Left ventricle myocardium inferior (tissue), 1 donor: ENCODE data around the gene RAB8A. TPM values are rescaled to one million over a fixed set of nuclear protein-coding genes. Genes with fewer than 3 reads are reported as not detected.
"Not testable (repeated sequence)": the region's sequence is repeated elsewhere in the genome, so short reads cannot be mapped to it uniquely, and the experiment has no call there.

Experiments
- DNase-seq: peaks from one replicate; pipeline ENCODE4 v3.0.0-alpha.2; 2020
- H3K27ac ChIP-seq: fragments of 200-600 bp; replicated peaks from 2 replicates; pipeline ENCODE4 v1.8.0; 2021
- H3K27me3 ChIP-seq: fragments of 200-600 bp; 2 replicates; pipeline ENCODE4 v1.8.0; 2021; ENCODE audit warnings: low read depth
- H3K36me3 ChIP-seq: fragments of 200-600 bp; 2 replicates; pipeline ENCODE4 v1.8.0; 2021
- H3K4me1 ChIP-seq: fragments of 200-600 bp; 2 replicates; pipeline ENCODE4 v1.8.0; 2021
- H3K4me3 ChIP-seq: fragments of 200-600 bp; 2 replicates; pipeline ENCODE4 v1.8.0; 2021; ENCODE audit warnings: mild to moderate bottlenecking, moderate library complexity
- H3K9me3 ChIP-seq: fragments of 200-600 bp; replicated peaks from 2 replicates; pipeline ENCODE4 v1.8.0; 2021
- intact Hi-C: fragments of 100-400 bp; cut with micrococcal nuclease; formaldehyde crosslinking; loops from one replicate; pipeline ENCODE4 v1.11.0; 2022
- total RNA-seq: library from RNA; stranded (reverse); fragmentation: NEBNext Ultra II Directional; extraction: Animal tissue kit (Norgen Biotek cat#: 25700); gene quantifications from one replicate; pipeline ENCODE4 v1.2.1, GENCODE V29; 2021
- TF ChIP-seq, protein P1 (sequence below): fragments of 200-600 bp; IDR thresholded peaks from 2 replicates; pipeline ENCODE4 v1.8.0; 2021; ENCODE audit warnings: antibody characterized with exemption, mild to moderate bottlenecking, borderline replicate concordance
- donor health status: DM: no; HTN: yes; CAD: no; lungs with severe emphysema.

RAB8A gene
- total RNA-seq, 1 donor from 2014 or later: 17.7 TPM

DNA sequence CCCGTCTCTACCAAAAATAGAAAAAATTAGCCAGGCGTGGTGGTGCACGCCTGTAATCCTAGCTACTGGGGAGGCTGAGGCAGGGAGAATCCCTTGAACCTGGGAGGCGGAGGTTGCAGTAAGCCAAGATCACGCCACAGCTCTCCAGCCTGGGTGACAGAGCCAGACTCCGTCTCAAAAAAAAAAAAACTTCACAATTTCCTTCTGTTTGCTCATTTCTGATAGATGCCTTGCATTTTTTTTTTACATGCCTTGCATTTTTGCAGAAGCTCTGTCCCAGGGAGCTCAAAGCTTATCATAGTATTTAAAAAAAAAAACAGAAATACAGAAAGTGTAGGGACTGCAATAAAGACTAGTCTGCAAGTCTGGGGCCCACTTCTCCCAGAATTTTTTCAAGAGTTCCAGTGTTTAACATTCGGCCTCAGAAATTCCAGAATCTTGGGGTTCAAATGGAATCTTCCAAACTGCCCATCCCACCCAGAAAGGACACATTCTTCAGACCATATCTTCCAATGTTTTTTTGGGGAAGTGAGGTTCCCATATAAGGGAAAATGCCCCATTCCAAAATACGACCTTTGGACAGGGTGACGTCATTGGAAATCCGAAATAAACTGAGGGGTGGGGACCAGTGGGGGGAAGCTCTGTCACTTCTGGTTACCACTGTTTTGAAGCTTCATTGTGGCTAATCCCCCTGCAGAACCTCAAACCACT lies 17.2 kb upstream of the RAB8A start:
- H3K36me3 ChIP-seq: peaks cover 100% of the 10 kb centered on the region
- DNase-seq: no peak
- H3K9me3 ChIP-seq: no peaks in the 10 kb centered on the region
- TF ChIP-seq, protein P1, sequence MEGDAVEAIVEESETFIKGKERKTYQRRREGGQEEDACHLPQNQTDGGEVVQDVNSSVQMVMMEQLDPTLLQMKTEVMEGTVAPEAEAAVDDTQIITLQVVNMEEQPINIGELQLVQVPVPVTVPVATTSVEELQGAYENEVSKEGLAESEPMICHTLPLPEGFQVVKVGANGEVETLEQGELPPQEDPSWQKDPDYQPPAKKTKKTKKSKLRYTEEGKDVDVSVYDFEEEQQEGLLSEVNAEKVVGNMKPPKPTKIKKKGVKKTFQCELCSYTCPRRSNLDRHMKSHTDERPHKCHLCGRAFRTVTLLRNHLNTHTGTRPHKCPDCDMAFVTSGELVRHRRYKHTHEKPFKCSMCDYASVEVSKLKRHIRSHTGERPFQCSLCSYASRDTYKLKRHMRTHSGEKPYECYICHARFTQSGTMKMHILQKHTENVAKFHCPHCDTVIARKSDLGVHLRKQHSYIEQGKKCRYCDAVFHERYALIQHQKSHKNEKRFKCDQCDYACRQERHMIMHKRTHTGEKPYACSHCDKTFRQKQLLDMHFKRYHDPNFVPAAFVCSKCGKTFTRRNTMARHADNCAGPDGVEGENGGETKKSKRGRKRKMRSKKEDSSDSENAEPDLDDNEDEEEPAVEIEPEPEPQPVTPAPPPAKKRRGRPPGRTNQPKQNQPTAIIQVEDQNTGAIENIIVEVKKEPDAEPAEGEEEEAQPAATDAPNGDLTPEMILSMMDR: no peak
- H3K4me3 ChIP-seq: no peak overlapping the region
- intact Hi-C loops: no loop called here
- no peaks in the 10 kb centered on the region for H3K4me1 ChIP-seq
- H3K27me3 ChIP-seq: no peaks in the 10 kb centered on the region
- peak overlapping the region; percentile 52 for H3K27ac ChIP-seq

DNA sequence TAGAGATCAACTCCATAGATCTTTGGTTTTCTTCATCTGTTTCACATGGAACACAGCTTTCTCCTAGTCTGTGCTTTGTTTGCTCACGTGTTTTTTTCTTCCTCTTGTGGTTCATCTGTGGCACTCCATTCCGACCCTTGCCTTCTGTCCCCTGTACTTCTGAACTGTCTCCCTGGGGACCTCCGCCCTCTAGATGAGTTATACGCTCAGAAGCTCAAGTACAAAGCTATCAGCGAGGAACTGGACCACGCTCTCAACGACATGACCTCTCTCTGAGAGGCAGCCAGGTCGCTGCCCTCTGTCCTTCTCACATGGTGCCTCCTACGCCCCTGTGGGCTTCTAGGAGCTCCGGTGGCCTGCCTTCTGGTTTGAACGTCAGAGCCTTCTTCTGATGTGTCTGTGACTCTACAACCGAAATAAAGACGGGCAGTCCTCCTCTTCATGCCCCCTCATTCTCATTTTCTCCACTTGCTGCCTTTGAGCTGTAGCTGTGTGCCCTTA lies 16.6 kb upstream of the RAB8A start:
- Histone ChIP-seq H3K36me3 (peaks cover 99% of the 10 kb centered on the region), H3K4me3 (no peak overlapping the region), H3K27me3 (no peaks in the 10 kb centered on the region), H3K4me1 (no peaks in the 10 kb centered on the region), H3K9me3 (no peaks in the 10 kb centered on the region), H3K27ac (peak overlapping the region; percentile 52)
- TF ChIP-seq, protein P1: no peak
- intact Hi-C loops: no loop called here
- DNase-seq: peak; percentile 31

DNA sequence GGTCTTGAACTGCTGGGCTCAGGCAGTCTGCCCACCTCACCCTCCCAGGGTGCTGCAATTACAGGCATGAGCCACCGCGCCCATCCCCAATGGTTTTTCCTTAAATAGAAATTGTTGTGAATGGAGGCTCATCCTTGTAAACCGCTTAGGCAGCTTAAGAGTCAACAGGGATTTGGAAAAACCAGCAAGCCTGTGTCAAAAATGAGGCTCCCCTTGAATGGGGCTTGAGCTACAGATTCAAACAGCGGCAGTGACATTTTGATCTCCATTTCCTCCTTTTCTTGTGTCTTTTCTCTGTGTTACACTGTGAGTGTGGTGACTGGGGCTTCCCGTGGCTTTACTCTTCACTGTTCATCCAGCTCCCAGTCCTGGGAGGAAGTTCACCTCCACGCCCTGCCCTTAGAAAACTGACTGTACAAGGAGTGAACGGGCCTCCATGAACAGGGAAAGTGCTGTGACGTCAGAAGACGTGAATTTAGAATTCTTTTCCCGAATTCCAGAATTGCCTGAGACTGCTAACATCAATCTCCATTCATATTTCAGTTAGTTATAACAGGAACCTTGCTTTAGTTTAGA lies 15.3 kb upstream of the RAB8A start:
- DNase-seq: no peak
- TF ChIP-seq, protein P1: no peak
- intact Hi-C loops: no loop called here
- Histone ChIP-seq H3K4me1 (no peaks in the 10 kb centered on the region), H3K4me3 (no peak overlapping the region), H3K9me3 (no peaks in the 10 kb centered on the region), H3K36me3 (peaks cover 99% of the 10 kb centered on the region), H3K27ac (no peak overlapping the region), H3K27me3 (no peaks in the 10 kb centered on the region)

DNA sequence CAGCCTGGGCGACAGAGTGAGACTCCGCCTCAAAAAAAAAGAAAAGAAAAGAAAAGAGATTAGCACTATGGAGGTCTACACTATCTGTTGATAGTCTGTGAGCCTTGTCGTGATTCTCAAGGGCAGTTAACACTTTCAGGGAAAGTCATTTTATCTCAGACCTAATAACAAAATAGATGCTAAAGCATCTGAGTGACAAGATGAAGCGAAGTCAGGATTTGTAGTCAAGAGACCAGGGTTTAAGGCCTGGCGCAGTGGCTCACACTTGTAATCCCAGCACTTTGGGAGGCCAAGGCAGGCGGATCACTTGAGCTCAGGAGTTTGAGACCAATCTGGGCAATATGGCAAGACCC lies 13.3 kb upstream of the RAB8A start:
- Histone ChIP-seq H3K27me3 (no peaks in the 10 kb centered on the region), H3K27ac (no peak overlapping the region), H3K4me3 (no peak overlapping the region), H3K9me3 (no peaks in the 10 kb centered on the region), H3K36me3 (peaks cover 99% of the 10 kb centered on the region), H3K4me1 (no peaks in the 10 kb centered on the region)
- TF ChIP-seq, protein P1: no peak
- intact Hi-C loops: no loop called here
- no peak for DNase-seq

DNA sequence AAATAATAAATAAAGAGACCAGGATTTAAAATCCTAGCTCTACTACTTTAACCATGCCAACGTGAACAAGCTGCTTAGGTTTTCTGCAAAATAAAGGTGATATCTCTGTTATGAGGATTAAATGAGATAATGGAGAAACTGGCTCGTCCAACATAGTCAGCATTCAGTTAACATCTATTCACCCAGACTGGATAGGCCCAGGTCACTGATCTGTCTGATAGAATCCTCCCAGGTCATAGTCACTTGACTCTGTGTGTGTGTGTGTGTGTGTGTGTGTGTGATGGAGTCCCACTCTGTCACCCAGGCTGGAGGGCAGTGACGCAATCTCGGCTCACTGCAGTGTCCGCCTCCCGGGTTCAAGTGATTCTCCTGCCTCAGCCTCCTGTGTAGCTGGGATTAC lies 12.9 kb upstream of the RAB8A start:
- no peak for DNase-seq
- no peak overlapping the region for H3K27ac ChIP-seq
- intact Hi-C loops: no loop called here

DNA sequence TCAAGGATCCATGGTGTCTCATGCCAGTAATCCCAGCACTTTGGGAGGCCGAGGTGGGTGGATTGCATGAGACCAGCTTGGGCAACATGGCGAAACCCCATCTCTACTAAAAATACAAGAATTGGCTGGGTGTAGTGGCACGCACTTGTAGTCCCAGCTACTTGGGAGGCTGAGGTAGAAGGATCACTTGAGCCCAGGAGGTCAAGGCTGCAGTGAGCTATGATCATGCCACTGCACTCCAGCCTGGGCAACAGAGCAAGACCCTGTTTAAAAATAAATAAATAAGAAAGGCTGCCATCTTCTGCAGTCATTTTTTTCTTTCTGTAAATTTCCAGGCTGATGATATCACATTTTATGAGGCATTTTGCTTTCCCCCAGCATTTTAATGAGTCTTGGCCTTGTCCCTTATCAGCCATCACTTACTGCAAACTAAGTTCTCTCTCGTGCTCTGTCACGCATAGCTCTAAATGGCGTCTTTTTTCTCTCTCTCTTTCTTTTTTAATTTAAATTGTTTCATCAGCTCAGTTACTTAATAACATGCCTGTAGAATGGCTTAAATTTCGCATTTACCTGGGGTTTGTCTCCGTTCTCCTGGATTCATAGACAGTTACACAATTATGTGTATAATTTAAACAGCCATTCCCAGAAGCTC lies 12.2 kb upstream of the RAB8A start:
- DNase-seq, H3K27ac ChIP-seq, intact Hi-C loops, H3K4me3 ChIP-seq, H3K4me1 ChIP-seq, H3K9me3 ChIP-seq, H3K27me3 ChIP-seq: not testable (repeated sequence)
- H3K36me3 ChIP-seq: peaks cover 93% of the 10 kb centered on the region

More for the DNA sequence above, 12.9 kb upstream of the RAB8A start:
- H3K36me3 ChIP-seq: peaks cover 99% of the 10 kb centered on the region
- no peaks in the 10 kb centered on the region for H3K27me3 ChIP-seq
- H3K4me1 ChIP-seq: no peaks in the 10 kb centered on the region
- H3K4me3 ChIP-seq: no peak overlapping the region
- no peaks in the 10 kb centered on the region for H3K9me3 ChIP-seq
- TF ChIP-seq, protein P1: no peak
